GM19043 (cell line): ENCODE data around the gene RTP3.
"Not testable (repeated sequence)": the region's sequence is repeated elsewhere in the genome, so short reads cannot be mapped to it uniquely, and the experiment has no call there.

Experiments
- ATAC-seq: cut with Tn5 transposase; IDR thresholded peaks from one replicate; pipeline ENCODE4 v1.9.1; 2021; ENCODE audit warnings: low read depth; ENCODE audit not compliant: unreplicated experiment

The RTP3 gene

DNA sequence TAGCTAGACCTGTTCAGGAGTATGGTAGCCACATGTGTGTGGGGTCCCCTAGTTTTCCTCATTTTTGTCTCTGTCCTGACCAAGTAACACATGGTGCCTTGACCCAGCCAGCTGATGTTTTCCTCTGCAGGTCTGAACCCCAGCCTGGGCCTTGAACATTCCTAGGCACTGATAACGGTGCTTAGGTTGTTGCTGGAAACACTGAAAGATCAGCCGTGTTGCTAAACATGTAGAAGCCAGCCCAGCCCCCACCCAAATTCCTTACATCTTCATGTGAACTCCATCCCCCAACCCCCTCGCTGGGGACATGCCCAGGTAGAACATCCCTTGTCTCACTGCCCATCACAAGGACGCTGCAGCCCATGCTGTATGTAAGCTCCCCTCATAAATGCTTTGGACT lies 18.7 kb downstream of the RTP3 start:
- no peak for ATAC-seq

GRCh38 chr3:46517016-46517783 lies 19.4 kb downstream of the RTP3 start:
- ATAC-seq = no peak

DNA sequence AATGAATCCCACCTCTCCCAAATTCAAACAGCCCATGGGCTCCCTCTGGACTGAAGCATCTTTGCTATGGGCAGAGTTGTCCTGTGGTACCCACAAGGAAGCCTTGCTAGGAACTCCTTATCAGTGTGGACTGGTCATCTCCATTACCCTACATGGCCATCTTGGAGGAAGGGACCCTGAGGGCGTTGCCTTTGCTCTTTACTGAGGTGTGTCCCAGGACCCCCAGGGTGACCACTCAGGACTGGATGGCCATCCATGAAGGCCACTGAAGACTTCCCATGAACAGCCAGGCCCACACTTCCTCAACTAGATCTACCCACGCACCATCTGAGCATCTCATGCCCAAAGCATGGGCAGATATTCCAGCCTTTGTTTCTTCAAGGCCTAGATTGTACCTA lies 20.0 kb downstream of the RTP3 start:
- ATAC-seq = no peak

- ATAC-seq = no peak
These were observed 22.2 kb downstream of the RTP3 start for GRCh38 chr3:46519952-46520351.

GRCh38 chr3:46520531-46520930 lies 22.8 kb downstream of the RTP3 start:
- ATAC-seq = no peak

DNA sequence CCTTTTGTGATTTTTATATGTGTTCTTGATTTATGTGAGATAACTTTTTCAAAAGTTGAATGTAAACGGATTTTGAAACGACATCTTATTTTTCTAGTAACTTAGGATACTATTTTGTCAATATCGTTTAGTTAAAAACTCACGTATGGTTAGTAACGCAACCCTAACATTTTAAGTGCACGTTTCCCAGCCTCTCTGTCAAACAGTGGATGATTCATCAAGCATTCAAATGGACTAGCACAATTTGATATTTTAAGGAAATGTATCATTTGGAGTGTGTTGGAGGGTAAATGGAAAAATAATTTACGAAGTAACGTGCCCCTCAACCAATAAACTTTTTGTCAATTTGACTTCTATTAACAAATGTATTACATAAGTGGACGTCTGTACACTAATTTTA lies 23.3 kb downstream of the RTP3 start:
- no peak for ATAC-seq

DNA sequence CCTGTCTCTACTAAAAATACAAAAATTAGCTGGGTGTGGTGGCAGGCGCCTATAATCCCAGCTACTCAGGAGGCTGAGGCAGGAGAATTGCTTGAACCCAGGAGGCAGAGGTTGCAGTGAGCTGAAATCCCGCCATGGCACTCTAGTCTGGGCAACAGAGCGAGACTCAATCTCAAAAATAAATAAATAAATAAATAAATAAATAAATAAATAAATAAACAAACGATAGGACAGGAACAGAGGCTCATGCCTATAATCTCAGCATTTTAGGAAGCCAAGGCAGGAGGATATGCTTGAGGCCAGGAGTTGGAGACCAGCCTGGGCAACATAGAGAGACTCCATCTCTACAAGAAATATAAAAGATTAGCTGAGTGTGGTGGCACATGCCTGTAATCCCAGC lies 24.4 kb downstream of the RTP3 start:
- ATAC-seq = not testable (repeated sequence)

DNA sequence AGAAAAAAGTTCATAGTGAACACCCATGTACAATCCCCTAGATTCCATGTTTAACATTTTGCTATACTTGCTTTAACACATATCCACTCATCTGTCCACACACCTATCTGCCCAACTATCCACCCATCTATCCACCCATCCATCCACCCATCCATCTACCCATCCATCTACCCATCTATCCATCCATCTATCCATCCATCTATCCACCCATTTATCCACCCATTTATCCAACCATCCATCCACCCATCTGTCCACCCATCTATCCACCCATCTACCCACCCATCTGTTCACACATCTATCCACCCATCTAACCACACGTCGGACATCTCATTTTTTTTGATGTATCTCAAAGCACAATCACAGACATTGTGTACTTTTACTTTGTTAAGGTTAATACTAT lies 25.8 kb downstream of the RTP3 start:
- ATAC-seq = no peak

- ATAC-seq = no peak
These were observed 26.2 kb downstream of the RTP3 start for GRCh38 chr3:46524008-46524407.

DNA sequence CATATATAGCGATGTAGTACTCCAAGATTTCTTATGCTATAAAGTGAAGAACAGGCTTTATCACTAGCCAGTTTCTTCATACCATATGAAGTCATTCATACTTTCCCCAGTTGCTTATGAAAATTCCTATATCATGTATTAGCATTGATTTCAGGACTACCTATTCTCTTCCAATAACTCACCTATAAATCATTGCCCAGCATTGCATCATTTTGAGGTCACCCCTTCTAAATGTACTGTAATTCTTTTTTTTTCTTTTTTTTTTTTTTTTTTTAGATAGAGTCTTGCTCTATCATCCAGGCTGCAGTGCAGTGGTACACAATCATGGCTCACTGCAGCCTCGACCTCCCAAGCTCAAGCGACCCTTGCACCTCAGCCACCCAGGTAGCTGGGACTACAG lies 27.1 kb downstream of the RTP3 start:
- no peak for ATAC-seq

DNA sequence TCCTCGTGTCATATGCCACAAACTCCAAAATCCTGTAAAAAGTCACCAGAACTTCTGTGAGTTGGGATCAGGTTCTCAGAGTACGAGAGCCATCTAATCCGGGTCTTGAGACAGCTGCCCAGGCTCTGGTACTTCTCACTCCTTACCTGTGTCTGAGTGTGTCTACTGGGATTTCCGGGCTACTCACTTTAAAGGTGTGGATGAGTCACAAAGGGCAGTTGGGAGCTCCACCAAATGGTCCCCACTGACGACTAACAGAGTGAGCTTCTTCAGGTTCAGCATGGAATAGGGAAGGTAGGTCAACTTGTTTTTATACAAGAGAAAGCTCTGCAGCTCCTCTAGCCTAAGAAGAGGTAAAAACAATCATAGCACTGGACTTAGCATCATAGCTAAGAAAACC lies 29.5 kb downstream of the RTP3 start:
- no peak for ATAC-seq

DNA sequence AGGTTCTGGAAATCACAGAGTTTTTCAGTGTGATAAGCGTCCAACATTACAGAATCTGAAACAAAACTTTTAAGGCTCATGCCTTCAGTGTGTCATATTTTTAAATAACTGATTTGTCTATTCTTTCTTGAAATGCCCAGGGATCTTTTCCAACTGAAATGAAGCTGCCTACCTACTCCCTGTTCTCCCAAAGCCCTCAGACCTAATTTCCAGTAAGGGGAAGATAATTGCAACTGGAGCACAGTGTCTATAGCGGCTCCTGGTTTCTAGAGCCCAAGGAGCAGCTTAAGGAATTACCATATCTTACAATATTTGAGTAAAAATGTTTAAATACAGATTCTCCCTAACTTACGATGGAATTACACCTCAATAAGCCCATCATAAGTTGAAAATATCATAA lies 35.3 kb downstream of the RTP3 start:
- no peak for ATAC-seq

DNA sequence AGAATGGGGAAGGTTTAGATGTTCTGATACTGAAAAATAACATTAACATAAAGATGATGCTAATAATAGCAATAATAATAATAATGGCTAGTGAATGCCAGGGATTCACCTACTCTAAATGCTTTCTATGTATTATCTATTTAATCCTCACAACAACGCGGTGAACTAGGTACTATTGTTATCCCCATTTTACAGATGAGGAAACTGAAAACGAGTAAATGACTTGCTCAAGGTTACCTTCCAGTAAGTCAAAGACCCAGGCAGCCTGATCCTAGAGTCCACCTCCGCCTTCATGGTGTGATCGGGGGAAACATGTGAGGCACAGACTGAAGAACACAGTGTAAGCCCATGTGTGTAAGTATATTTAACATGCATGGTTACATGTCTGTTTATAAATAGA lies 38.0 kb downstream of the RTP3 start:
- ATAC-seq = no peak

GRCh38 chr3:46536758-46537157 lies 39.0 kb downstream of the RTP3 start:
- no peak for ATAC-seq

GRCh38 chr3:46537316-46537715 lies 39.5 kb downstream of the RTP3 start:
- ATAC-seq = no peak

DNA sequence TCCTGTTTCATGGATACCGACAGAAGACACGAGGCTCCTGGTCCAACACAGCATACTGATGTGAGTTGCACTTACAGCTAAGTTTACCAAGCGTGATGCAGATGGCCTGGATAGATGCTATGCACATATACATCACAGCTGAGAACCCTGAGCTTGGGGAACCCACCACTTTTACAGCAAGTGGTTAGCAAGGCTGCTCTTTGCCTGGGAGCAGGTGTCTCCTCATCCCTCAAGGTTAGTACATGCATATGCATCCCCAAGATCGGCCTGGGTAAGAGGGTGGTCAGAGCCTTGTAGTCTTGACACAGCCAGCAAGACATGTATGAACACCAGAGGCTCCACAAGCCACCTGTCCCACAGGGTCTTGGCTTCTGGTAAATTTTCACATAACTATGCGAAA lies 40.0 kb downstream of the RTP3 start:
- no peak for ATAC-seq

DNA sequence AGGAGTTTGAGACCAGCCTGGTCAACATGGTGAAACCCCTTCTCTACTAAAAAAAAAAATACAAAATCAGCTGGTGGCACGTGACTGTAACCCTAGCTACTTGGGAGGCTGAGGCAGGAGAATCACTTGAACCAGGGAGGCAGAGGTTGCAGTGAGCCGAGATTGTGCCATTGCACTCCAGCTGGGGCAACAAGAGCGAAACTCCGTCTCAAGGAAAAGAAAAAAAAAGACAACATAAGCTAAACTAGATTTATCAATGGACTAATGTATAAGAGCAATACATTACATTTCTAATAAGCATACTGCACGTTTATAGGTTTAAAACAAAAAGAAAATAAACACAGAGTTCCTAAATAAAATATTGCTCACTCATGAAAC lies 40.6 kb downstream of the RTP3 start:
- ATAC-seq = not testable (repeated sequence)

- ATAC-seq = peak; percentile 66
These were observed 41.1 kb downstream of the RTP3 start for GRCh38 chr3:46538803-46539442.

- no peak for ATAC-seq
These were observed 41.7 kb downstream of the RTP3 start for GRCh38 chr3:46539443-46540005.

DNA sequence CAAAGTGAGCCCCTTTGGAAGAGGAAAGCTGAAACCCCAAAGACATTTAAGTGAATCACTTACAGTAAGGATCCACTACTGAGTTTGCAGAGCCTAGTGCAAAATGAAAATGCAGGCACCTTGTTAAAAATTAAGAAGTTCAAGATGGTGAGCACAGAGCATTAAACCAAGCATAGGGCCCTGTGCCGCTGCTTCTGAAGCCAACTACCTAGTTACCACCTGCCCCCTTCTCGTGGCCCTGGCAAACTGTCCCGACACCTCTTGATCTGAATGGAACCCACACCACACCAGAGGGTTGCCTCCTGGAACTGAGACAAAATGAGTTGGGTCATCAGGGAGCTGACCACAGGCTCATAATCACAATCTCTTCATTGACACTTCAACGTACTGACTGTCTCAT lies 42.8 kb downstream of the RTP3 start:
- no peak for ATAC-seq

DNA sequence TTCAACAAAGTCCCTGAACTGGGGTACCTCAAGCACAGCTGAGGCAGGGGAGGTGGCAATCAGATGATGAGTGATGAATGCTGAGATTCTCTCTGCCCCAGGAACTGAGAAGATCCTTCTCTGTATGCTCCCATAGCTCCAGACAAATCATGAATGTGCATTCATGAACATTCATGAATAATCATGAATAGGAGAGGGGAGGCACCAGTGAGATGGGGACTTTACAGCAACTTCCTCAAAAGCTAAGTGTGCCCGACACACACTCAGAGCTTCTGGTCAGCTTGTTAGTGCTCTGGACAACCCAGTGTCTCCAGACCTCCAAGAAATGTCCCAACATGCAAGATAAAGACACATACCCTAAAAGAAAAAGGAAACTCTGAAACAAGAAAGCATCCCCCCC lies 44.1 kb downstream of the RTP3 start:
- no peak for ATAC-seq

GRCh38 chr3:46542344-46542743 lies 44.6 kb downstream of the RTP3 start:
- no peak for ATAC-seq
